SK-N-SH treated with all-trans-retinoic acid at 6 μM for 48 hours (cell line): ENCODE results near the gene CHERP.

ENCODE experiments used
- ATAC-seq: fragments of 200-7000 bp; cut with Tn5 transposase; 3 replicates; pipeline ENCODE4 v1.9.1; 2020; ENCODE audit warnings: mild to moderate bottlenecking, moderate library complexity
- ARNTL ChIP-seq: fragments of 450-650 bp; formaldehyde crosslinking; IDR thresholded peaks from 2 replicates; pipeline ENCODE4 v1.5.0; 2020; ENCODE audit warnings: low read depth, mild to moderate bottlenecking, moderate library complexity, borderline replicate concordance
- BACH2 ChIP-seq: fragments of 250-450 bp; sonication (Bioruptor Pico); IDR thresholded peaks from 2 replicates; pipeline ENCODE4 v1.9.0; 2021; ENCODE audit warnings: mild to moderate bottlenecking, borderline replicate concordance
- CSDC2 ChIP-seq: fragments of 250-450 bp; sonication (Bioruptor Pico); IDR thresholded peaks from 2 replicates; pipeline ENCODE4 v1.5.0; 2020; ENCODE audit warnings: mild to moderate bottlenecking, moderate library complexity
- ESRRG ChIP-seq: fragments of 250-450 bp; sonication (Bioruptor Pico); IDR thresholded peaks from 2 replicates; pipeline ENCODE4 v1.6.1; 2021; ENCODE audit warnings: mild to moderate bottlenecking
- GLIS3 ChIP-seq: fragments of 250-450 bp; sonication (Bioruptor Pico); IDR thresholded peaks from 2 replicates; pipeline ENCODE4 v1.5.0; 2020; ENCODE audit warnings: mild to moderate bottlenecking, moderate library complexity
- ISL1 ChIP-seq: fragments of 250-450 bp; sonication (Bioruptor Pico); IDR thresholded peaks from 2 replicates; pipeline ENCODE4 v2.1.2; 2022; ENCODE audit warnings: mild to moderate bottlenecking, moderate library complexity
- OSR1 ChIP-seq: fragments of 250-450 bp; sonication (Bioruptor Pico); IDR thresholded peaks from 2 replicates; pipeline ENCODE4 v1.8.0; 2022; ENCODE audit warnings: moderate library complexity, mild to moderate bottlenecking, inconsistent platforms
- RARB ChIP-seq: fragments of 250-450 bp; sonication (Bioruptor Pico); IDR thresholded peaks from 2 replicates; pipeline ENCODE4 v1.8.0; 2021; ENCODE audit warnings: mild to moderate bottlenecking, moderate library complexity
- SNAI2 ChIP-seq: fragments of 250-450 bp; sonication (Bioruptor Pico); IDR thresholded peaks from 2 replicates; pipeline ENCODE4 v1.5.0; 2020; ENCODE audit warnings: mild to moderate bottlenecking, moderate library complexity
- TOX ChIP-seq: fragments of 250-450 bp; sonication (Bioruptor Pico); IDR thresholded peaks from 2 replicates; pipeline ENCODE4 v1.8.0; 2021; ENCODE audit warnings: mild to moderate bottlenecking, moderate library complexity, borderline replicate concordance
- ZC3H10 ChIP-seq: fragments of 250-450 bp; sonication (Bioruptor Pico); IDR thresholded peaks from 2 replicates; pipeline ENCODE4 v1.5.1; 2021; ENCODE audit warnings: mild to moderate bottlenecking, moderate library complexity
- ZFP3 ChIP-seq: fragments of 250-450 bp; sonication (Bioruptor Pico); IDR thresholded peaks from 2 replicates; pipeline ENCODE4 v1.5.0; 2020; ENCODE audit warnings: mild to moderate bottlenecking, moderate library complexity
- ZFP30 ChIP-seq: fragments of 450-650 bp; formaldehyde crosslinking; IDR thresholded peaks from 2 replicates; pipeline ENCODE4 v1.5.0; 2022; ENCODE audit warnings: mild to moderate bottlenecking, moderate library complexity
- ZNF565 ChIP-seq: fragments of 450-650 bp; formaldehyde crosslinking; conservative IDR thresholded peaks from 2 replicates; pipeline ENCODE4 v1.5.0; 2020; ENCODE audit warnings: low read depth, mild to moderate bottlenecking, moderate library complexity
- ZNF70 ChIP-seq: fragments of 450-650 bp; formaldehyde crosslinking; IDR thresholded peaks from 2 replicates; pipeline ENCODE4 v1.5.0; 2020; ENCODE audit warnings: mild to moderate bottlenecking, moderate library complexity
- ZNF8 ChIP-seq: fragments of 450-650 bp; formaldehyde crosslinking; IDR thresholded peaks from 2 replicates; pipeline ENCODE4 v1.5.0; 2020; ENCODE audit warnings: mild to moderate bottlenecking, moderate library complexity
- TF ChIP-seq, protein P1 (sequence below): fragments of 250-450 bp; sonication (Bioruptor Pico); IDR thresholded peaks from 2 replicates; pipeline ENCODE4 v1.5.1; 2021; ENCODE audit warnings: mild to moderate bottlenecking, moderate library complexity
- TF ChIP-seq, protein P2 (sequence below): fragments of 250-450 bp; sonication (Bioruptor Pico); IDR thresholded peaks from 2 replicates; pipeline ENCODE4 v1.8.0; 2021; ENCODE audit warnings: low read depth, mild to moderate bottlenecking, moderate library complexity, borderline replicate concordance
- TF ChIP-seq, protein P3 (sequence below): fragments of 250-450 bp; sonication (Bioruptor Pico); IDR thresholded peaks from 2 replicates; pipeline ENCODE4 v1.5.0; 2020; ENCODE audit warnings: mild to moderate bottlenecking, moderate library complexity
- TF ChIP-seq, protein P4 (sequence below): fragments of 250-450 bp; sonication (Bioruptor Pico); IDR thresholded peaks from 2 replicates; pipeline ENCODE4 v1.5.1; 2020; ENCODE audit warnings: low read depth, mild to moderate bottlenecking, moderate library complexity

The CHERP gene, protein sequence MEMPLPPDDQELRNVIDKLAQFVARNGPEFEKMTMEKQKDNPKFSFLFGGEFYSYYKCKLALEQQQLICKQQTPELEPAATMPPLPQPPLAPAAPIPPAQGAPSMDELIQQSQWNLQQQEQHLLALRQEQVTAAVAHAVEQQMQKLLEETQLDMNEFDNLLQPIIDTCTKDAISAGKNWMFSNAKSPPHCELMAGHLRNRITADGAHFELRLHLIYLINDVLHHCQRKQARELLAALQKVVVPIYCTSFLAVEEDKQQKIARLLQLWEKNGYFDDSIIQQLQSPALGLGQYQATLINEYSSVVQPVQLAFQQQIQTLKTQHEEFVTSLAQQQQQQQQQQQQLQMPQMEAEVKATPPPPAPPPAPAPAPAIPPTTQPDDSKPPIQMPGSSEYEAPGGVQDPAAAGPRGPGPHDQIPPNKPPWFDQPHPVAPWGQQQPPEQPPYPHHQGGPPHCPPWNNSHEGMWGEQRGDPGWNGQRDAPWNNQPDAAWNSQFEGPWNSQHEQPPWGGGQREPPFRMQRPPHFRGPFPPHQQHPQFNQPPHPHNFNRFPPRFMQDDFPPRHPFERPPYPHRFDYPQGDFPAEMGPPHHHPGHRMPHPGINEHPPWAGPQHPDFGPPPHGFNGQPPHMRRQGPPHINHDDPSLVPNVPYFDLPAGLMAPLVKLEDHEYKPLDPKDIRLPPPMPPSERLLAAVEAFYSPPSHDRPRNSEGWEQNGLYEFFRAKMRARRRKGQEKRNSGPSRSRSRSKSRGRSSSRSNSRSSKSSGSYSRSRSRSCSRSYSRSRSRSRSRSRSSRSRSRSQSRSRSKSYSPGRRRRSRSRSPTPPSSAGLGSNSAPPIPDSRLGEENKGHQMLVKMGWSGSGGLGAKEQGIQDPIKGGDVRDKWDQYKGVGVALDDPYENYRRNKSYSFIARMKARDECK

DNA sequence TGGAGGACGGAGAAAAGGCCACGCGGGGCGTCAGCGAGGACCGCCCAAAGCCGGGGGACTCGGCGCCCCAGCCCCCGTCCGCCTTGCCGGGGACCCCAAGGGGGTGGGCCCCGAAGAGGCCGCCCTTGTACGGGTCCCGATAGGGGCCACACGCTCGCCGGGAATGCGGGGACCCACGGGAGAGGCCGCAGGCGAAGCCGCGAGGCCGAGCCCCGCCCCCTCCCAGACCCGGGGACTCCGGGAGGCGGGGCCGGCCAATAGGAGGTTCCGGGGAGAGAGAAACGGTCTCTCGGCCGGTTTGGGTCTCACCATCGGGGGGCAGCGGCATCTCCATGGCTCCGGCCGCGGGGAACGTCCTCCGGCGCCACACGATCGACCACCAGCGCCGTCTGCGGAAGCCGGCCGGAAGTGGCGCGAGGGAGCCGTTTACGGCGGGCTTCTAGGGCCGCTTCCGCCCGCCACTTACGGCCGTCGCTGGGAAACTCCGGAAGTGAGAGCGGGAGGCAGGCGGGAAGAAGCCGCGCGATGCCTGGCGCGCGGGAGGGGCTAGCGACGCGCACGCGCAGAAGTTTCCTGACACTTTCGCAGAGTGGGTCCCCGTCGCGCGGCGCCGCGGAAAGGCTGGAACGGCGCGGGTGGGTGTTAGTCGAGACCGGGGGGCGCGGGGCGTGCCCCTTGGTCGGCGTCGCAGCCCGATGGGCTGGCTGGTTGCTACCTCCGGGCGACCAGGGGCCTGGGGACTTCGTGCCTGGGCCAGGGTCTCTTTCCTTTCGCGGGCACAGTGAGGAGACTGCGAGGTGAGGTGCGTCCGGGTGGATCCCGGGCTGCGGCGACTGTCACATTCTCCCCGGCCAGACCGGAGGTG, at the start of gene CHERP:
TSS of gene CHERP (minus strand) at position 393 of the 865 bp plus-strand sequence. CDS start at position 334, 59 bp downstream.
- TF ChIP-seq ZFP30 (CRISPR knock-in tag) (no peak), RARB (no peak), SNAI2 (CRISPR knock-in tag) (no peak), TOX (CRISPR knock-in tag) (no peak), OSR1 (CRISPR knock-in tag) (no peak), ZNF565 (CRISPR knock-in tag) (no peak), ZC3H10 (CRISPR knock-in tag) (no peak), ZNF70 (CRISPR knock-in tag) (no peak), ARNTL (CRISPR knock-in tag) (no peak), BACH2 (CRISPR knock-in tag) (no peak), ISL1 (CRISPR knock-in tag) (no peak), ZNF8 (CRISPR knock-in tag) (no peak), GLIS3 (CRISPR knock-in tag) (no peak), ESRRG (CRISPR knock-in tag) (no peak), ZFP3 (CRISPR knock-in tag) (no peak)
- TF ChIP-seq, protein P1, sequence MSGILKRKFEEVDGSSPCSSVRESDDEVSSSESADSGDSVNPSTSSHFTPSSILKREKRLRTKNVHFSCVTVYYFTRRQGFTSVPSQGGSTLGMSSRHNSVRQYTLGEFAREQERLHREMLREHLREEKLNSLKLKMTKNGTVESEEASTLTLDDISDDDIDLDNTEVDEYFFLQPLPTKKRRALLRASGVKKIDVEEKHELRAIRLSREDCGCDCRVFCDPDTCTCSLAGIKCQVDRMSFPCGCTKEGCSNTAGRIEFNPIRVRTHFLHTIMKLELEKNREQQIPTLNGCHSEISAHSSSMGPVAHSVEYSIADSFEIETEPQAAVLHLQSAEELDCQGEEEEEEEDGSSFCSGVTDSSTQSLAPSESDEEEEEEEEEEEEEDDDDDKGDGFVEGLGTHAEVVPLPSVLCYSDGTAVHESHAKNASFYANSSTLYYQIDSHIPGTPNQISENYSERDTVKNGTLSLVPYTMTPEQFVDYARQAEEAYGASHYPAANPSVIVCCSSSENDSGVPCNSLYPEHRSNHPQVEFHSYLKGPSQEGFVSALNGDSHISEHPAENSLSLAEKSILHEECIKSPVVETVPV: no peak
- TF ChIP-seq, protein P2, sequence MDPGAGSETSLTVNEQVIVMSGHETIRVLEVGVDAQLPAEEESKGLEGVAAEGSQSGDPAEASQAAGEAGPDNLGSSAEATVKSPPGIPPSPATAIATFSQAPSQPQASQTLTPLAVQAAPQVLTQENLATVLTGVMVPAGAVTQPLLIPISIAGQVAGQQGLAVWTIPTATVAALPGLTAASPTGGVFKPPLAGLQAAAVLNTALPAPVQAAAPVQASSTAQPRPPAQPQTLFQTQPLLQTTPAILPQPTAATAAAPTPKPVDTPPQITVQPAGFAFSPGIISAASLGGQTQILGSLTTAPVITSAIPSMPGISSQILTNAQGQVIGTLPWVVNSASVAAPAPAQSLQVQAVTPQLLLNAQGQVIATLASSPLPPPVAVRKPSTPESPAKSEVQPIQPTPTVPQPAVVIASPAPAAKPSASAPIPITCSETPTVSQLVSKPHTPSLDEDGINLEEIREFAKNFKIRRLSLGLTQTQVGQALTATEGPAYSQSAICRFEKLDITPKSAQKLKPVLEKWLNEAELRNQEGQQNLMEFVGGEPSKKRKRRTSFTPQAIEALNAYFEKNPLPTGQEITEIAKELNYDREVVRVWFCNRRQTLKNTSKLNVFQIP (CRISPR knock-in tag): no peak
- TF ChIP-seq, protein P3, sequence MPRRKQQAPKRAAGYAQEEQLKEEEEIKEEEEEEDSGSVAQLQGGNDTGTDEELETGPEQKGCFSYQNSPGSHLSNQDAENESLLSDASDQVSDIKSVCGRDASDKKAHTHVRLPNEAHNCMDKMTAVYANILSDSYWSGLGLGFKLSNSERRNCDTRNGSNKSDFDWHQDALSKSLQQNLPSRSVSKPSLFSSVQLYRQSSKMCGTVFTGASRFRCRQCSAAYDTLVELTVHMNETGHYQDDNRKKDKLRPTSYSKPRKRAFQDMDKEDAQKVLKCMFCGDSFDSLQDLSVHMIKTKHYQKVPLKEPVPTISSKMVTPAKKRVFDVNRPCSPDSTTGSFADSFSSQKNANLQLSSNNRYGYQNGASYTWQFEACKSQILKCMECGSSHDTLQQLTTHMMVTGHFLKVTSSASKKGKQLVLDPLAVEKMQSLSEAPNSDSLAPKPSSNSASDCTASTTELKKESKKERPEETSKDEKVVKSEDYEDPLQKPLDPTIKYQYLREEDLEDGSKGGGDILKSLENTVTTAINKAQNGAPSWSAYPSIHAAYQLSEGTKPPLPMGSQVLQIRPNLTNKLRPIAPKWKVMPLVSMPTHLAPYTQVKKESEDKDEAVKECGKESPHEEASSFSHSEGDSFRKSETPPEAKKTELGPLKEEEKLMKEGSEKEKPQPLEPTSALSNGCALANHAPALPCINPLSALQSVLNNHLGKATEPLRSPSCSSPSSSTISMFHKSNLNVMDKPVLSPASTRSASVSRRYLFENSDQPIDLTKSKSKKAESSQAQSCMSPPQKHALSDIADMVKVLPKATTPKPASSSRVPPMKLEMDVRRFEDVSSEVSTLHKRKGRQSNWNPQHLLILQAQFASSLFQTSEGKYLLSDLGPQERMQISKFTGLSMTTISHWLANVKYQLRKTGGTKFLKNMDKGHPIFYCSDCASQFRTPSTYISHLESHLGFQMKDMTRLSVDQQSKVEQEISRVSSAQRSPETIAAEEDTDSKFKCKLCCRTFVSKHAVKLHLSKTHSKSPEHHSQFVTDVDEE (CRISPR knock-in tag): no peak
- TF ChIP-seq, protein P4, sequence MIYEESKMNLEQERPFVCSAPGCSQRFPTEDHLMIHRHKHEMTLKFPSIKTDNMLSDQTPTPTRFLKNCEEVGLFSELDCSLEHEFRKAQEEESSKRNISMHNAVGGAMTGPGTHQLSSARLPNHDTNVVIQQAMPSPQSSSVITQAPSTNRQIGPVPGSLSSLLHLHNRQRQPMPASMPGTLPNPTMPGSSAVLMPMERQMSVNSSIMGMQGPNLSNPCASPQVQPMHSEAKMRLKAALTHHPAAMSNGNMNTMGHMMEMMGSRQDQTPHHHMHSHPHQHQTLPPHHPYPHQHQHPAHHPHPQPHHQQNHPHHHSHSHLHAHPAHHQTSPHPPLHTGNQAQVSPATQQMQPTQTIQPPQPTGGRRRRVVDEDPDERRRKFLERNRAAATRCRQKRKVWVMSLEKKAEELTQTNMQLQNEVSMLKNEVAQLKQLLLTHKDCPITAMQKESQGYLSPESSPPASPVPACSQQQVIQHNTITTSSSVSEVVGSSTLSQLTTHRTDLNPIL: no peak
- TF ChIP-seq, all 23 proteins: peak for 0

DNA sequence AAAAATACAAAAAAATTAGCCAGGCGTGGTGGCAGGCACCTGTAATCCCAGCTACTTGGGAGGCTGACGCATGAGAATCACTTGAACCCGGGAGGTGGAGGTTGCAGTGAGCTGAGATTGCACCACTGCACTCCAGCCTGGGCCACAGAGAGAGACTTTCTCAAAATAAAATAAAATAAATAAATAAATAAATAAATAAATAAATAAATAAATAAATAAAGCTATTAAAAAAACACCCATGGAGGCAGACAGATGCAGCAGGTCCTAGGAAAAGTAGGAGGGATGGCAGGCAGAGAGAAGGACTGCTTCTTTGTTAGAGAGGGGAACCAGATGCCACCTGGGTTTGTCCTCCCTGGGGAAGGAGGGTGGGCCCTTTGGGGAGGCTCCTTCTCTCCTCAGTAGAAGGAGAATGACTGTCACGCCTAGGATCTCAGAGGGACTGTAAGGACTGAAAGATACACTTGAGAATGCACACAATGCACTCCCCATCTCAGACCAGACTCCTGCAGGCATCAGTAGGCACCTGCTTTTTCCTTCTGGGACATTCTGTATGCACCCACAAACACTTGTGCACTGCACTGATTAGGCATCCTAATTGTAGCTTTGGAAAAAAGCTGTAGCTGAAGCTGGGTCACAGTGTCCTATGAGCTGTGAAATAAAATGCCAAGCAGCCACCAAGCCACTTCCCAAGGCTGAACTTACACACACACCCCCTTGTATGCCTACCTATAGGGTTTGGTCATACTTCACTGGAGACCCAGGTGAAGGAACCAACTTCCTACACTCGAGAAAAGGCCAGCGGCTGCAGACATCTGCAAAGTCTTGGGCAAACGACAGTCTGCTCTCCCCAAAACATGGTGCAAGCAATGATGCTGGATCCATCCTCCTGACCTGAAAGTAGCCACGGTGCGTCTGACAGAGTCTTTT, 48.9 kb upstream of the CHERP start:
- TF ChIP-seq ZC3H10 (CRISPR knock-in tag) (no peak), ZNF8 (CRISPR knock-in tag) (no peak), BACH2 (CRISPR knock-in tag) (no peak), ESRRG (CRISPR knock-in tag) (no peak), ISL1 (CRISPR knock-in tag) (no peak), CSDC2 (CRISPR knock-in tag) (no peak), ZFP30 (CRISPR knock-in tag) (no peak), ZNF70 (CRISPR knock-in tag) (no peak)
- TF ChIP-seq, all 23 proteins: peak for 0
- no peak for ATAC-seq

More for the DNA sequence above, at the start of gene CHERP:
- ATAC-seq: peak; percentile 84
